ENCODE results near the gene RALGAPA2.
A peak's percentile ranks its signal among the peaks of the same experiment; 100 is the strongest.

Gene RALGAPA2

GRCh38 chr20:20491110-20491783, 221.2 kb downstream of the RALGAPA2 start:
- Histone ChIP-seq H3K9ac (ENCODE audit: low read depth, low read length) (no peak overlapping the region), H3K27me3 (ENCODE audit: insufficient read depth, low read length) (no peaks in the 10 kb centered on the region), H3K27ac (ENCODE audit: low read length) (no peak overlapping the region), H3K4me1 (ENCODE audit: insufficient read depth, low read length) (peaks cover 42% of the 10 kb centered on the region), H3K9me3 (ENCODE audit: insufficient read depth, low read depth, low read length) (no peaks in the 10 kb centered on the region), H3K36me3 (ENCODE audit: insufficient read depth, low read depth, low read length) (0 out of 2 replicates have a peak, but pooled peaks cover 3% of the 10 kb centered on the region), H3K4me3 (ENCODE audit: low read length) (no peak overlapping the region)

GRCh38 chr20:20490673-20491072, 221.8 kb downstream of the RALGAPA2 start:
- Histone ChIP-seq H3K4me3 (ENCODE audit: low read length) (no peak overlapping the region), H3K9me3 (ENCODE audit: insufficient read depth, low read depth, low read length) (no peaks in the 10 kb centered on the region), H3K9ac (ENCODE audit: low read depth, low read length) (no peak overlapping the region), H3K36me3 (ENCODE audit: insufficient read depth, low read depth, low read length) (0 out of 2 replicates have a peak, but pooled peaks cover 3% of the 10 kb centered on the region), H3K27me3 (ENCODE audit: insufficient read depth, low read length) (no peaks in the 10 kb centered on the region), H3K27ac (ENCODE audit: low read length) (no peak overlapping the region), H3K4me1 (ENCODE audit: insufficient read depth, low read length) (peaks cover 42% of the 10 kb centered on the region)

- no peak overlapping the region for H3K9ac ChIP-seq (ENCODE audit: low read depth, low read length)
- peaks cover 42% of the 10 kb centered on the region for H3K4me1 ChIP-seq (ENCODE audit: insufficient read depth, low read length)
- no peak overlapping the region for H3K27ac ChIP-seq (ENCODE audit: low read length)
- no peaks in the 10 kb centered on the region for H3K27me3 ChIP-seq (ENCODE audit: insufficient read depth, low read length)
- H3K4me3 ChIP-seq (ENCODE audit: low read length), result no peak overlapping the region
- H3K9me3 ChIP-seq (ENCODE audit: insufficient read depth, low read depth, low read length), result no peaks in the 10 kb centered on the region
- 0 out of 2 replicates have a peak, but pooled peaks cover 3% of the 10 kb centered on the region for H3K36me3 ChIP-seq (ENCODE audit: insufficient read depth, low read depth, low read length)
Observed at GRCh38 chr20:20489648-20490341, 222.6 kb downstream of the RALGAPA2 start.

- Histone ChIP-seq H3K9me3 (ENCODE audit: insufficient read depth, low read depth, low read length) (no peaks in the 10 kb centered on the region), H3K4me3 (ENCODE audit: low read length) (no peak overlapping the region), H3K36me3 (ENCODE audit: insufficient read depth, low read depth, low read length) (0 out of 2 replicates have a peak, but pooled peaks cover 3% of the 10 kb centered on the region)
Observed at GRCh38 chr20:20489054-20489453, 223.4 kb downstream of the RALGAPA2 start.

GRCh38 chr20:20488388-20488787, 224.1 kb downstream of the RALGAPA2 start:
- Histone ChIP-seq H3K9me3 (ENCODE audit: insufficient read depth, low read depth, low read length) (no peaks in the 10 kb centered on the region), H3K27ac (ENCODE audit: low read length) (no peak overlapping the region), H3K9ac (ENCODE audit: low read depth, low read length) (no peak overlapping the region), H3K27me3 (ENCODE audit: insufficient read depth, low read length) (no peaks in the 10 kb centered on the region), H3K4me1 (ENCODE audit: insufficient read depth, low read length) (peaks cover 33% of the 10 kb centered on the region), H3K36me3 (ENCODE audit: insufficient read depth, low read depth, low read length) (0 out of 2 replicates have a peak, but pooled peaks cover 3% of the 10 kb centered on the region), H3K4me3 (ENCODE audit: low read length) (no peak overlapping the region)

More at GRCh38 chr20:20489054-20489453, 223.4 kb downstream of the RALGAPA2 start:
- Histone ChIP-seq H3K27me3 (ENCODE audit: insufficient read depth, low read length) (no peaks in the 10 kb centered on the region), H3K4me1 (ENCODE audit: insufficient read depth, low read length) (peaks cover 39% of the 10 kb centered on the region), H3K27ac (ENCODE audit: low read length) (no peak overlapping the region), H3K9ac (ENCODE audit: low read depth, low read length) (no peak overlapping the region)

- Histone ChIP-seq H3K9me3 (ENCODE audit: insufficient read depth, low read depth, low read length) (no peaks in the 10 kb centered on the region), H3K9ac (ENCODE audit: low read depth, low read length) (no peak overlapping the region), H3K4me3 (ENCODE audit: low read length) (no peak overlapping the region), H3K27me3 (ENCODE audit: insufficient read depth, low read length) (no peaks in the 10 kb centered on the region), H3K4me1 (ENCODE audit: insufficient read depth, low read length) (peaks cover 27% of the 10 kb centered on the region), H3K27ac (ENCODE audit: low read length) (no peak overlapping the region), H3K36me3 (ENCODE audit: insufficient read depth, low read depth, low read length) (0 out of 2 replicates have a peak, but pooled peaks cover 3% of the 10 kb centered on the region)
Observed at GRCh38 chr20:20487811-20488210, 224.6 kb downstream of the RALGAPA2 start.

GRCh38 chr20:20483328-20483727, 229.1 kb downstream of the RALGAPA2 start:
- Histone ChIP-seq H3K9ac (ENCODE audit: low read depth, low read length) (no peak overlapping the region), H3K9me3 (ENCODE audit: insufficient read depth, low read depth, low read length) (no peaks in the 10 kb centered on the region), H3K4me1 (ENCODE audit: insufficient read depth, low read length) (peaks cover 2% of the 10 kb centered on the region; the same call in 1 of the 2 replicates), H3K4me3 (ENCODE audit: low read length) (no peak overlapping the region), H3K27ac (ENCODE audit: low read length) (no peak overlapping the region), H3K36me3 (ENCODE audit: insufficient read depth, low read depth, low read length) (0 out of 2 replicates have a peak, but pooled peaks cover 3% of the 10 kb centered on the region), H3K27me3 (ENCODE audit: insufficient read depth, low read length) (no peaks in the 10 kb centered on the region)

- Histone ChIP-seq H3K27ac (ENCODE audit: low read length) (no peak overlapping the region), H3K27me3 (ENCODE audit: insufficient read depth, low read length) (no peaks in the 10 kb centered on the region), H3K36me3 (ENCODE audit: insufficient read depth, low read depth, low read length) (0 out of 2 replicates have a peak, but pooled peaks cover 3% of the 10 kb centered on the region), H3K9ac (ENCODE audit: low read depth, low read length) (no peak overlapping the region), H3K4me3 (ENCODE audit: low read length) (no peak overlapping the region), H3K4me1 (ENCODE audit: insufficient read depth, low read length) (peaks cover 10% of the 10 kb centered on the region; the same call in 1 of the 2 replicates), H3K9me3 (ENCODE audit: insufficient read depth, low read depth, low read length) (no peaks in the 10 kb centered on the region)
Observed at GRCh38 chr20:20482453-20482852, 230.0 kb downstream of the RALGAPA2 start.

GRCh38 chr20:20480689-20481088, 231.8 kb downstream of the RALGAPA2 start:
- Histone ChIP-seq H3K9ac (ENCODE audit: low read depth, low read length) (no peak overlapping the region), H3K9me3 (ENCODE audit: insufficient read depth, low read depth, low read length) (no peaks in the 10 kb centered on the region), H3K36me3 (ENCODE audit: insufficient read depth, low read depth, low read length) (no peaks in the 10 kb centered on the region), H3K4me3 (ENCODE audit: low read length) (no peak overlapping the region), H3K4me1 (ENCODE audit: insufficient read depth, low read length) (peaks cover 17% of the 10 kb centered on the region; the same call in 1 of the 2 replicates), H3K27ac (ENCODE audit: low read length) (no peak overlapping the region), H3K27me3 (ENCODE audit: insufficient read depth, low read length) (no peaks in the 10 kb centered on the region)

GRCh38 chr20:20480126-20480525, 232.3 kb downstream of the RALGAPA2 start:
- H3K27ac ChIP-seq (ENCODE audit: low read length), result no peak overlapping the region
- H3K36me3 ChIP-seq (ENCODE audit: insufficient read depth, low read depth, low read length), result no peaks in the 10 kb centered on the region
- no peak overlapping the region for H3K4me3 ChIP-seq (ENCODE audit: low read length)
- H3K27me3 ChIP-seq (ENCODE audit: insufficient read depth, low read length), result no peaks in the 10 kb centered on the region
- no peak overlapping the region for H3K9ac ChIP-seq (ENCODE audit: low read depth, low read length)
- peaks cover 17% of the 10 kb centered on the region; the same call in 1 of the 2 replicates for H3K4me1 ChIP-seq (ENCODE audit: insufficient read depth, low read length)
- no peaks in the 10 kb centered on the region for H3K9me3 ChIP-seq (ENCODE audit: insufficient read depth, low read depth, low read length)

- peak overlapping the region; percentile 46; the same call in 1 of the 2 replicates for H3K4me3 ChIP-seq (ENCODE audit: low read length)
- H3K27me3 ChIP-seq (ENCODE audit: insufficient read depth, low read length), result no peaks in the 10 kb centered on the region
- H3K27ac ChIP-seq (ENCODE audit: low read length), result no peak overlapping the region
- no peak overlapping the region; the same call in 1 of the 2 replicates for H3K9ac ChIP-seq (ENCODE audit: low read depth, low read length)
- H3K4me1 ChIP-seq (ENCODE audit: insufficient read depth, low read length), result peaks cover 17% of the 10 kb centered on the region; the same call in 1 of the 2 replicates
- H3K9me3 ChIP-seq (ENCODE audit: insufficient read depth, low read depth, low read length), result no peaks in the 10 kb centered on the region
- H3K36me3 ChIP-seq (ENCODE audit: insufficient read depth, low read depth, low read length), result no peaks in the 10 kb centered on the region
Observed at GRCh38 chr20:20477444-20478041, 234.9 kb downstream of the RALGAPA2 start.
